GM19468 (cell line): Measurements from ENCODE around the gene NAP1L1.

Experiments
- ATAC-seq: cut with Tn5 transposase; IDR thresholded peaks from one replicate; pipeline ENCODE4 v1.9.1; 2021; ENCODE audit warnings: mild to moderate bottlenecking, moderate library complexity, moderate number of reproducible peaks; ENCODE audit not compliant: unreplicated experiment; ENCODE audit errors: extremely low read depth

Gene NAP1L1

GRCh38 chr12:76083904-76084862 lies at the start of gene NAP1L1:
NAP1L1 (minus strand) TSS chr12:76084685; CDS start chr12:76074219, 10,466 bp downstream.
- peak; percentile 94 for ATAC-seq

- no peak for ATAC-seq
Measured at GRCh38 chr12:76127588-76127987, 43.1 kb upstream of the NAP1L1 start.

GRCh38 chr12:76124456-76124855 lies 40.0 kb upstream of the NAP1L1 start:
- no peak for ATAC-seq

GRCh38 chr12:76123259-76124212 lies 39.1 kb upstream of the NAP1L1 start:
- ATAC-seq, result no peak

GRCh38 chr12:76119887-76120286 lies 35.4 kb upstream of the NAP1L1 start:
- no peak for ATAC-seq

GRCh38 chr12:76117751-76118150 lies 33.3 kb upstream of the NAP1L1 start:
- no peak for ATAC-seq

GRCh38 chr12:76117067-76117691 lies 32.7 kb upstream of the NAP1L1 start:
- ATAC-seq, result no peak

GRCh38 chr12:76113800-76114757 lies 29.6 kb upstream of the NAP1L1 start:
- no peak for ATAC-seq

GRCh38 chr12:76111209-76111749 lies 26.8 kb upstream of the NAP1L1 start:
- ATAC-seq, result no peak

- no peak for ATAC-seq
Measured at GRCh38 chr12:76109879-76110278, 25.4 kb upstream of the NAP1L1 start.

GRCh38 chr12:76108356-76108755 lies 23.9 kb upstream of the NAP1L1 start:
- no peak for ATAC-seq

- no peak for ATAC-seq
Measured at GRCh38 chr12:76106631-76107030, 22.1 kb upstream of the NAP1L1 start.

GRCh38 chr12:76103958-76104357 lies 19.5 kb upstream of the NAP1L1 start:
- no peak for ATAC-seq

- ATAC-seq, result no peak
Measured at GRCh38 chr12:76101739-76102385, 17.4 kb upstream of the NAP1L1 start.

GRCh38 chr12:76096079-76096646 lies 11.7 kb upstream of the NAP1L1 start:
- no peak for ATAC-seq

- no peak for ATAC-seq
Measured at GRCh38 chr12:76094754-76095153, 10.3 kb upstream of the NAP1L1 start.

GRCh38 chr12:76091246-76091754 lies 6.8 kb upstream of the NAP1L1 start:
- no peak for ATAC-seq

GRCh38 chr12:76085520-76085868 lies 1.0 kb upstream of the NAP1L1 start:
- ATAC-seq, result no peak
